VCaP (cell line): ENCODE results near the gene SCNN1A.

Experiments
- H3K27ac ChIP-seq: fragments of 450-650 bp; 2 replicates; pipeline ENCODE4 v1.5.1; 2017
- CTCF ChIP-seq: fragments of 450-650 bp; conservative IDR thresholded peaks from 2 replicates; pipeline ENCODE4 v1.5.1; 2017; ENCODE audit warnings: mild to moderate bottlenecking, moderate library complexity

SCNN1A gene

GRCh38 chr12:6314776-6315175 lies 60.6 kb downstream of the SCNN1A start:
- H3K27ac ChIP-seq, result no peak overlapping the region
- TF ChIP-seq CTCF, result no peak

- no peak overlapping the region for H3K27ac ChIP-seq
- TF ChIP-seq CTCF, result no peak
These were observed 61.9 kb downstream of the SCNN1A start for GRCh38 chr12:6313326-6313940.

- no peak overlapping the region for H3K27ac ChIP-seq
- TF ChIP-seq CTCF, result no peak
These were observed 62.6 kb downstream of the SCNN1A start for GRCh38 chr12:6312529-6313325.

- H3K27ac ChIP-seq, result no peak overlapping the region
- no peak for TF ChIP-seq CTCF
These were observed 63.4 kb downstream of the SCNN1A start for GRCh38 chr12:6311822-6312528.

- peak overlapping the region; percentile 73; the same call in 1 of the 2 replicates for H3K27ac ChIP-seq
- TF ChIP-seq CTCF, result no peak
These were observed 64.4 kb downstream of the SCNN1A start for GRCh38 chr12:6310771-6311610.

- H3K27ac ChIP-seq, result no peak overlapping the region
- TF ChIP-seq CTCF, result no peak
These were observed 67.8 kb downstream of the SCNN1A start for GRCh38 chr12:6307529-6307928.
